ENCODE results near the gene ZNF8.

ZNF8 gene

GRCh38 chr19:58326914-58327726, 48.4 kb downstream of the ZNF8 start, which contains the start of gene ZSCAN22:
ZSCAN22 (plus strand) TSS chr19:58326994; CDS start chr19:58334803, 7,809 bp downstream.
- no peaks in the 10 kb centered on the region for H3K27me3 ChIP-seq
- H3K9me3 ChIP-seq: no peaks in the 10 kb centered on the region
- peak; percentile 98 for DNase-seq
- peaks cover 0 to 10% (median under 1%) of the 10 kb centered on the region in 3 donors for H3K36me3 ChIP-seq
- TF ChIP-seq CTCF (IDR thresholded peaks at IDR 0.05): no peak
- peak within 1 kb of the TSS; percentile 94 to 97 for H3K27ac ChIP-seq
- intact Hi-C loops (cut with DNase I; ENCODE audit: low total_unique reads): no loop called here
- H3K4me1 ChIP-seq: peaks cover 0 to 31% (median 21%) of the 10 kb centered on the region in 4 donors
- H3K4me3 ChIP-seq: peak within 1 kb of the TSS; percentile 70 to 90

GRCh38 chr19:58328999-58329398, 50.2 kb downstream of the ZNF8 start:
- intact Hi-C loops (cut with DNase I; ENCODE audit: low total_unique reads): no loop called here
- peaks cover 0 to 31% (median 21%) of the 10 kb centered on the region in 4 donors for H3K4me1 ChIP-seq
- H3K4me3 ChIP-seq: no peak overlapping the region
- TF ChIP-seq CTCF (IDR thresholded peaks at IDR 0.05): no peak
- no peak for DNase-seq
- H3K36me3 ChIP-seq: no peaks in the 10 kb centered on the region
- H3K27ac ChIP-seq: no peak overlapping the region
- no peaks in the 10 kb centered on the region for H3K9me3 ChIP-seq
- no peaks in the 10 kb centered on the region for H3K27me3 ChIP-seq

GRCh38 chr19:58330458-58330857, 51.7 kb downstream of the ZNF8 start:
- no peak for DNase-seq
- TF ChIP-seq CTCF (IDR thresholded peaks at IDR 0.05): no peak
- H3K27me3 ChIP-seq: no peaks in the 10 kb centered on the region
- no peak overlapping the region for H3K27ac ChIP-seq
- peaks cover 10 to 14% (median 11%) of the 10 kb centered on the region in 3 donors for H3K36me3 ChIP-seq
- H3K9me3 ChIP-seq: no peaks in the 10 kb centered on the region
- intact Hi-C loops (cut with DNase I; ENCODE audit: low total_unique reads): no loop called here
- no peak overlapping the region for H3K4me3 ChIP-seq
- peaks cover 0 to 28% (median 19%) of the 10 kb centered on the region in 4 donors for H3K4me1 ChIP-seq

- Histone ChIP-seq H3K36me3 (peaks cover 18 to 34% (median 28%) of the 10 kb centered on the region in 3 donors), H3K4me3 (no peak overlapping the region), H3K4me1 (peaks cover 0 to 14% (median 6%) of the 10 kb centered on the region in 4 donors), H3K9me3 (no peaks in the 10 kb centered on the region), H3K27ac (no peak overlapping the region), H3K27me3 (no peaks in the 10 kb centered on the region)
- intact Hi-C loops (cut with DNase I; ENCODE audit: low total_unique reads): no loop called here
- no peak for TF ChIP-seq CTCF (IDR thresholded peaks at IDR 0.05)
- DNase-seq: no peak
Observed at GRCh38 chr19:58332697-58333096, 53.9 kb downstream of the ZNF8 start.

GRCh38 chr19:58334691-58335249, 56.0 kb downstream of the ZNF8 start:
- DNase-seq: no peak
- no peak overlapping the region for H3K27ac ChIP-seq
- no peaks in the 10 kb centered on the region for H3K4me1 ChIP-seq
- H3K4me3 ChIP-seq: no peak overlapping the region
- no peak for TF ChIP-seq CTCF (IDR thresholded peaks at IDR 0.05)
- intact Hi-C loops (cut with DNase I; ENCODE audit: low total_unique reads): no loop called here
- H3K36me3 ChIP-seq: peaks cover 39 to 55% (median 49%) of the 10 kb centered on the region in 3 donors
- no peaks in the 10 kb centered on the region for H3K27me3 ChIP-seq
- H3K9me3 ChIP-seq: peaks cover 0 to 12% (median 6%) of the 10 kb centered on the region in 3 donors
